CD1c-positive myeloid dendritic cell (primary cell): ENCODE data around the gene MYO7A.
A peak's percentile ranks its signal among the peaks of the same experiment; 100 is the strongest.

Experiments used
- DNase-seq: peaks from one replicate; pipeline ENCODE4 v3.0.0-alpha.2; 2016; ENCODE audit errors: extremely low spot score

MYO7A gene

DNA sequence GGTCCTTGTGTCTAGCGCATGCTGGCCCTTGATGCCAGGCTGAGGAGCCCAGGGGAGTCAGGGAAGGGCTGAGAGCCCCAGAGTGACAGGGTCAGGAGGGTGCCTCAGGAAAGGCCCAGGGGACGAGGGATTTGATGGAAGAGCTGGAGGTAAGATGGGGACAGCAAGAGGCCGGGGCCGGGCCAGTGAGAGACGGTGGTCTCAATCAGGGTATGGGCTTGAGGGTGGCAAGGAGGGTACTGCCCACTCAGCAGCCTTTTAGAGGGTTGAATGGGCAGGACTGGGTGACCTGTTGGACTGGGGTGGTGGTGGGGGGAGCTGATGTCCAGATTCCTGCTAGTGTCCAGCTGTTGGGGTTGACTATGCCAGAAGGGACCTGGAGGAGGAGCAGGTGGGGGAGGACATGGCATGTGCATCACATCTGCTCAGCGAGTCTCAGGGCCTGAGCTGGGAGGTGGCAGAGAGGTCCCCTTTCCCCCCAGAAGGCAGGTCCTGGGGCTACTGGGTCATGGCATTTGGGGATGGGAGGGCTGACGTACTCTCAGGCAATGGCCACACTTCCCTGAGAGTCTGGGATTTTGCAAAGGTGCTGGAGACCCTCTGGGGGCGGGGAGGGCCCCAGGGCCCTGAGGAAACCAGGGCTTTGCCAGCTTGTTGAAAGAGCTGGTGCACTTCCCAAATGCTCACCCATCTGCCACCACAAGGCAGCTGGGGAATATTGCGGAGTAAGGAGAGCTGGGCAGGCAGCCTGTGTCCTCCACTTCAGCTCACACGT is 18.4 kb downstream of the MYO7A start:
- no peak for DNase-seq

- DNase-seq = no peak
Measured at GRCh38 chr11:77147036-77147315, 18.9 kb downstream of the MYO7A start.

- DNase-seq = peak; percentile 14
Measured at GRCh38 chr11:77147668-77148321, 19.7 kb downstream of the MYO7A start.

DNA sequence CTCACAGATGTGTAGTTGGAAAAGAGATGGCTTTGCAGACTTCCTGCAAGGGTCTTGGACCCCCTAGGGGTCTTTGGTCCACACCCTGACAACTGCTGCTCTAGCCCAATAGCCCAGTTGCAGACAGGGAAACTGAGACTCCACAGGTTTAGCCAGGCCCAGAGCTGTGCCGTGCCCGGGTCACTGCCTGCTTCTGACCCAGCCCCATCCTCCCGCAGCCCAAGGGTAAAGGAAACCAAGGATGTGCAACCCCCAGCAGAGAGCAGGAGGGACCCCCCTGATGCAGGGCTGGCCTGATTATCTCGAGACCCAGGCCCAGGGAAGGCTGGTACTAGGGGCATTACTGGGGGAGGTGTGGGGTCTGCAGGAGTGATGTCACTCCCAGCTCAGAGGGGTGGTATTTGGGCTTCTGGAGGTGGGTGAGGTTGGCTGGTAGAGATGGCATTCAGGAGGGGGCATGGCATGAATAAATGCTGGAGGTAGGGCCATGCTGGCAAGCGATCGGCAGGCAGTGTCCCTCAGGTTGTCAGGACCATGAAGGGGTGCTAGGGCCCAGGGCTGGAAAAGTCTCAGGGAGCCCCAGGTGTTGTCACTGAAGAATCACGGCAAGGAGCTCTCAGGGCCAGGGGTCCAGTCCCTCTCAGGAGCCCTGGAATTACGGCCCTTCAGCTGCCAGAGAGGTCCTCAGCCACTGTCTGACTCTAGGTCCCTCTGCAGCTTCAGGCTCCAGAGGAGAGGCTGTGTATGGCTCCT is 21.1 kb downstream of the MYO7A start:
- DNase-seq = no peak

- no peak for DNase-seq
Measured at GRCh38 chr11:77149716-77150392, 21.8 kb downstream of the MYO7A start.

DNA sequence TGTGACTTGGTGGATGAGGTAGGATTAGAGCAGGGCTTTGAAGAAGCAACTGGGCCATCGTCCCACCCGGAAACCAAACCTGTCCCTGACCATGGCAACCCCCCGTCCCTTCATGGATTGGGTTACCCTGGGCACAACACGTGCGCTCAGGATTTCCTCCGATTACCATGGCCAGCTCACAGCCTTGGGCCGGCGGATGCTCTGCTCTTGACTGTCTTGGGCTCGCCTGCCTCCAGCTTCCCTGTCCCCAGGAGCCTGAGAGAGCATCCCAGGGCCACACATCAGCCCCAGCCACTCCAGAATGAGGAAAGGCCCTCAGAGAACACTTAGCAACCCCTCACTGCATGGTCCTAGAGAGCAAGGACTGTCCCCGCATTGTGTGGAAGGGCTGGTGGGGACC is 22.8 kb downstream of the MYO7A start:
- no peak for DNase-seq

DNA sequence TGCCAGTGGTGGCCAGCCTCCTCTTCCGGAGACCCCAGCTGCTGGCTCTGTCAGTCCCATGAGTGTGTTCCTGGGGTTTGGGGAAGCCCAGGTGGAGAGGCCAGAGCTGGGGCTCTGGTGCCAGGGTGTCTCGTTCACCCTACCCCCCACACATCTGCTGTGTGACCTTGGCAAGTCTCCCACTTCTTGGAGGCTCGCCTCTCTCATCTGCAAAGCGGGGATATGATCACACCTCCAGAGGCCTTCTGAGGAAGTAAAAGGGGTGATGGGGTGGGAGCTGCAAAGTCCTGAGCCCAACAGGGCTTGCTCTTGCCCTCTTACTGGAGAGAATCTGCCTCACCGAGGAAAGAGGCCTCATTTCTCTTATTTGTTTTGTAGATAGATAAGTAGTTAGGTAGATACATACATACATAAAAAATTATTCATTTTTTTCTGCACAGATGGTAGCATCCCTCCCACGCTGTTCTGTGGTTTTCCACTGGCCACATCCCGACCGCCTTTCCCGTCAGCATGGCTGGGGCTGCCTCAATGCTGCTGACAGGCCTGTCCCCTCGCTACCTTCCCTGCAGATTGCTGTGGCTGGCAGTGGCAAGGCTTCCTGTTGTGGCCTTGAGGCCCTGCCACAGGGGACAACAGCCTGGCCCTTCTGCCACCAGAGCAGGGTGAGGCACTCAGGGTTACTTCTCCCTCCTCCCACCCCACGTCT is 23.9 kb downstream of the MYO7A start:
- peak; percentile 12 for DNase-seq

GRCh38 chr11:77152846-77153245 is 24.8 kb downstream of the MYO7A start:
- DNase-seq = no peak

DNA sequence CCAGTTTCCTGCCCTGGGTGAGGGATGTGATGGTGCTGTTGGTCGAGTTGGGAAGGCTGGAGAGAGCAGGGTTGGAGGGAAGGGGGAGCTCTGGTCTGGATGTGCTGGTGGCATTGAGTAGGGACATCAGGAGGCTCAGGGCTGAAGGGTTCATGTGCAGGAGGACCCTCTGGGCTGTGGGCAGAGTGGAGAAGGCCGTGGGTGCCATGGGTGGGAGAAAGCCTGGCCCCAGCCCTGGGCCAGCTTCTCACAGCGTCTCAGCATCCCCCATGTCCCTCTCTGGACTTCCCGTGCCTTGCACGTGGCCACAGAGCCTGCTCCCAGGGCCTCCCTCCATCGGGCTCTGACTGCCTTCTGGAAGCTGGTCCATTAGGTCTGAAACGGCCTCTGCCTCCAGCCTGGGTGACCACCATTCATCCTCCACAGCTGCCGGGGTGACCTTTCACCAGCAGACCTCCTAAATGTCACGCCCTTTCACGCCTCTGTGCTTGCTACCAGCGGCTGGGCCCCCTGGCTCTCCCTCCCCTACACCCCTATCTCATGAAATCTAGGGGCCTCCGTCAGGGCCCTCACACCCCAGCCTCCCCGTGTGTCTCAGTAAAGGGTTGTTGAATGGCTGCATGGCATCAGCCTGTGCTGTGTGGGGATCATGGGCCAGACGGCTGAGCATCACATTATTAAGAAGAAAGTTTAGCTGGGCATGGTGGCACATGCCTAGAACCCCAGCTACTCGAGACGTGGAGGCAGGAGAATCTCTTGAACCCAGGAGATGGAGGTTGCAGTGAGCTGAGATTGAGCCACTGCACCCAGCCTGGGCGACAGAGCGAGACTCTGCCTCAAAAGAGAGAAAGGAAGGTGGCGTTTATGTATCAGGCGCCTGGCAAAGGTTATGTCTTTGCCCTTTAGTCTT is 25.5 kb downstream of the MYO7A start:
- no peak for DNase-seq

- no peak for DNase-seq
Measured at GRCh38 chr11:77154381-77155081, 26.5 kb downstream of the MYO7A start.

- DNase-seq = no peak
Measured at GRCh38 chr11:77155082-77155475, 27.0 kb downstream of the MYO7A start.

DNA sequence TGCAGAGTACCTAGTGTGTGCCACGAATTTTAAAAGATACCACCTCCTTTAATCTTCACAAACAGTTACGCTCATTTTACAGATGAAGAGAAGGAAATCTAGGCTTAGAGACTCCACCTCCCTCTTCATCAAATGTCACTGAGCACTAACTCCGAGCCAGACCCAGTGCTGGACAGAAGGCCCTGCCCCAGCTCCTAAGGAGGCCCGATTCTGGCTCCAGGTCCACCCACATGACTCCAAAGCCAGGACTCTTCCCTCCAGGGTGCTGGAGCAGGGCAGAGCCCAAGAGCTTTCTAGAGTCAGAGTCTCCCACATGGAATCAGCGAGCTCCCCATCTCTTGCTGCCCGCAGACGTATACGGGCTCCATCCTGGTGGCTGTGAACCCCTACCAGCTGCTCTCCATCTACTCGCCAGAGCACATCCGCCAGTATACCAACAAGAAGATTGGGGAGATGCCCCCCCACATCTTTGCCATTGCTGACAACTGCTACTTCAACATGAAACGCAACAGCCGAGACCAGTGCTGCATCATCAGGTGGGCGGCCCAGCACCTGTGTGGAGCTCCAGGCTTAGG is 27.6 kb downstream of the MYO7A start:
- DNase-seq = no peak

- DNase-seq = no peak
Measured at GRCh38 chr11:77156396-77157195, 28.6 kb downstream of the MYO7A start.

DNA sequence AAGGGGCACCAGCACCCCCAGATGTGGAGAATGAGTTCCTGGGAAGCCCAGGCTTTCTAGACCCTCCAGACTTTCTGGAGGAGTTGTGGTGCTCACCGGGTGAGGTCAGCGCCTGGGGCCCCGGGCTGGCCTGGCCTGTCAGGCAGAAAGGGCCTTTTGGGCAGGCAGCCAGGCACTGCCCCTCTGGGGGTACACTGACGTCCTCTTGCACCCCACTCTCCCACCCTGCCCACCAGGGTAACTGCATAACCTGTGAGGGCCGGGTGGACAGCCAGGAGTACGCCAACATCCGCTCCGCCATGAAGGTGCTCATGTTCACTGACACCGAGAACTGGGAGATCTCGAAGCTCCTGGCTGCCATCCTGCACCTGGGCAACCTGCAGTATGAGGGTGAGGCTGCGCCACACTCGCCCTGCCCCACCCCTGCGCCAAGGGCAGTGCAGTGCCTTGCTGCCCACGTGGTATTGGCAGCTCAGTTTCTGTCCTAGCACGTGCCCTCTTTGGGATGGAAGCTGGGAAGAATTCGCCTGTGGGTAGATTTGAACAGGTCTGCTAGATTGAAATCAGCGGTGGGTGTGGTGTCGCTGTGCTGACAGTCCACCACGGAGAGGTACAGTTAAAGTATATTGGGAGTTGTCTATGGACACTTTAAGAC is 30.1 kb downstream of the MYO7A start:
- no peak for DNase-seq

DNA sequence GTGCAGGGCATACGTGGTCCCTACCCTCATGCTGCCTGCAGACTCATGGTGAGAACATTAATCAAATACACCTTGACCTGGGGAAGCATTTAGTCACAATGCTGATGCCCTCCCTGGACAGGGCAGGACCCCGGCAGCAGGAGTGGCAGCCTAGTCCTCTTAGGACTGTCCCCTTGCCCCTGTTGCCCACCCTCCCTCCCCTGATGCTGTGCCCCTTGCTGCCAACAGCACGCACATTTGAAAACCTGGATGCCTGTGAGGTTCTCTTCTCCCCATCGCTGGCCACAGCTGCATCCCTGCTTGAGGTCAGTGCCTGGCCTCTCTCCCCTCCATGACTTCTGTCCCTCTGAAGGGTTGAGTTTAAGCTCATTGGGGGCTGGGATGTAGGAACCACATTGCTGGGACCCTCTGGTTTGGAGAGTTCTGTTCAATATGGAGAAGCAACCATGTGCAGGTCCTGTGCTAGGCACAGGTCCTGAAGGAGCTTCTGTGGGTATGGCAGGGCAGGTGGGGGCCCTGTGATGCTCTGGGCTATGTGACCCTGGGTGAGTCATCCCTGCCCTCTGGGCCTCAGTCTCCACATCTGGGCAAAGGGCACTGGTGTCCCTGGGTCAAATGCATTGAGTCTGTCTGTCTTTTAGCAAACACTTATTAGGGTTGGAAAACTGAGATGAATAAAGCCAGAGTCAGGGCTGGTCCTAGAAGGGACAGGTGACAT is 31.3 kb downstream of the MYO7A start:
- no peak for DNase-seq

DNA sequence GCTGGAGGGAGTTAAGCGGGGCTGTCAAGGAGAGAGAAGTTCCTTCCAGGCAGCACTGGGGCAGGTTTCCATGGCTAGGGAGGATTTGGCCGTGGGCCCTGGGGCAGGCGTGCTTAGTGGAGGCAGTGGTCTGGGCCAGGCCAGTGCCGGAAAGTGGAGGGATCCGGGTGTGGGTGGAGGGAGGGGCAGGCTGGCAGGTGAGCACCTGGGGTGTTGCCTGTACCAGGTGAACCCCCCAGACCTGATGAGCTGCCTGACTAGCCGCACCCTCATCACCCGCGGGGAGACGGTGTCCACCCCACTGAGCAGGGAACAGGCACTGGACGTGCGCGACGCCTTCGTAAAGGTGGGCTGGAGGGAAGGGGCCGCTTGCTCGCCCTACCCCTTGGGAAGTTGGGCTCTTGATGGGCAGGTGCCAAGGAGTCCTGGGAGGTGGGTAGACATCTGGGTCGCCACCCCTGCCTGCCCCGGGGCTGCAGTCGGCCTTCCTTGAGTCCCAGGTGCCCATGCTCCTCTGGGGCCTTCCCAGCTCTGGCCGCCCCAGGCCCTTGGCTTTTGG is 32.0 kb downstream of the MYO7A start:
- DNase-seq = no peak

DNA sequence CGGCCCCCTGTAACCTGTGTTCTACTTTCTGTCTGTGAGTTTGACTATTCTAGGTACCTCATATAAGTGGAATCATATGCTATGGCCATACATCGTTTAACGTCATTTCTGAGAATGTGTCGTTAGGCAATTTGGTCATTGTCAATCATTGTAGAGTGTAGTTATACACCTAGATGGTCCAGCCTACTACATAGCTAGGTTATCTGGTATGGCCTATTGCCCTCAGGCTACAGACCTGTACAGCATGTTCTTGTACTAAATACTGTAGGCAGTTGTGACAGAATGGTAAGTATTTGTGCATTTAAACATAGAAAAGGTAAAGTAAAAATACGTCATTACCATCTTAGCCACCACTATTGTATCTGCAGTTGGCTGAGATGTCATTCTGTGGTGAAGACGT is 35.2 kb downstream of the MYO7A start:
- DNase-seq = no peak
